CD14-positive monocyte (primary cell): Measurements from ENCODE around the gene FHIT. TPM values are rescaled to one million over a fixed set of nuclear protein-coding genes. Genes with fewer than 3 reads are reported as not detected.

Source experiments
- DNase-seq, 3 donors: peaks; one replicate each; pipeline ENCODE4 v3.0.0-alpha.2; 2011 to 2022
- H2AFZ ChIP-seq: 2 replicates; pipeline ENCODE4 v1.6.0; 2012; ENCODE audit warnings: mild to moderate bottlenecking, low read depth, low read length, inconsistent platforms; ENCODE audit not compliant: insufficient read depth, poor library complexity, severe bottlenecking
- H3K27ac ChIP-seq, 2 donors: 1 replicate in 1 of 2; 2 replicates in 1 of 2; pipeline ENCODE4 v1.5.1; 2012 to 2013; ENCODE audit warnings: low read length in 2 of 2, control low read depth in 1 of 2, inconsistent platforms in 1 of 2, low read depth in 1 of 2, mild to moderate bottlenecking in 1 of 2
- H3K27me3 ChIP-seq, 2 donors: one replicate each; pipeline versions ENCODE4 v1.6.0 to v1.6.1; 2011 to 2013; ENCODE audit warnings: low read length in 2 of 2; ENCODE audit not compliant: control insufficient read depth in 2 of 2, insufficient read depth in 2 of 2
- H3K36me3 ChIP-seq, 2 donors: replicated peaks in 1 of 2; 1 replicate in 1 of 2; 2 replicates in 1 of 2; pipeline versions ENCODE4 v1.5.1 to v1.6.1; 2012 to 2013; ENCODE audit warnings: low read length in 2 of 2, control low read depth in 1 of 2, inconsistent platforms in 1 of 2, mild to moderate bottlenecking in 1 of 2; ENCODE audit not compliant: insufficient read depth in 2 of 2, control insufficient read depth in 1 of 2
- H3K4me1 ChIP-seq, 2 donors: 1 replicate in 1 of 2; 2 replicates in 1 of 2; pipeline versions ENCODE4 v1.5.1 to v1.6.1; 2012 to 2013; ENCODE audit warnings: low read length in 2 of 2, control low read depth in 1 of 2, inconsistent platforms in 1 of 2, mild to moderate bottlenecking in 1 of 2, moderate library complexity in 1 of 2; ENCODE audit not compliant: insufficient read depth in 2 of 2, control insufficient read depth in 1 of 2
- H3K4me2 ChIP-seq: replicated peaks from 2 replicates; pipeline ENCODE3; 2012; ENCODE audit warnings: low read length, moderate library complexity, mild to moderate bottlenecking; ENCODE audit not compliant: poor library complexity, severe bottlenecking; ENCODE audit errors: extremely low read depth
- H3K4me3 ChIP-seq, 3 experiments: fragments of 200-600 bp in 1 of 3; sonication (generic) in 1 of 3; replicated peaks in 1 of 3; 1 replicate in 2 of 3; 2 replicates in 1 of 3; pipeline ENCODE4 v1.5.1; 2011 to 2013; ENCODE audit warnings: low read length in 3 of 3, mild to moderate bottlenecking in 3 of 3, control low read depth in 2 of 3, low read depth in 2 of 3, inconsistent platforms in 1 of 3, moderate library complexity in 1 of 3
- H3K79me2 ChIP-seq: 2 replicates; pipeline ENCODE4 v1.6.0; 2012; ENCODE audit warnings: mild to moderate bottlenecking, control low read depth, inconsistent platforms, low read length, moderate library complexity; ENCODE audit not compliant: insufficient read depth
- H3K9ac ChIP-seq: 2 replicates; pipeline ENCODE4 v1.6.0; 2017; ENCODE audit warnings: low read length, mild to moderate bottlenecking; ENCODE audit not compliant: insufficient read depth, poor library complexity, severe bottlenecking
- H3K9me3 ChIP-seq, 2 donors: replicated peaks in 1 of 2; 1 replicate in 1 of 2; 2 replicates in 1 of 2; pipeline versions ENCODE4 v1.5.1 to v1.6.1; 2012 to 2013; ENCODE audit warnings: low read length in 2 of 2, control low read depth in 1 of 2; ENCODE audit not compliant: control insufficient read depth in 1 of 2, insufficient read depth in 1 of 2
- H4K20me1 ChIP-seq: 2 replicates; pipeline ENCODE4 v1.6.0; 2012; ENCODE audit warnings: mild to moderate bottlenecking, low read length, control low read depth, moderate library complexity; ENCODE audit not compliant: insufficient read depth
- H3K27ac Mint-ChIP-seq, 7 donors: one replicate each; pipeline ENCODE4 v1.8.0; 2020; ENCODE audit warnings: mild to moderate bottlenecking in 7 of 7, mixed read lengths in 7 of 7, moderate library complexity in 6 of 7, inconsistent platforms in 2 of 7
- H3K27me3 Mint-ChIP-seq, 3 donors: one replicate each; pipeline ENCODE4 v1.8.0; 2021 to 2022; ENCODE audit warnings: low read depth in 3 of 3, mild to moderate bottlenecking in 3 of 3, mixed read lengths in 3 of 3, moderate library complexity in 3 of 3, inconsistent platforms in 1 of 3
- H3K36me3 Mint-ChIP-seq, 2 donors: one replicate each; pipeline ENCODE4 v1.8.0; 2020; ENCODE audit warnings: mixed read lengths in 2 of 2, inconsistent platforms in 1 of 2, mild to moderate bottlenecking in 1 of 2
- H3K4me1 Mint-ChIP-seq: one replicate; pipeline ENCODE4 v1.8.0; 2020; ENCODE audit warnings: mild to moderate bottlenecking, mixed read lengths
- H3K4me3 Mint-ChIP-seq, 2 donors: one replicate each; pipeline ENCODE4 v1.8.0; 2020; ENCODE audit warnings: mild to moderate bottlenecking in 2 of 2, mixed read lengths in 2 of 2, moderate library complexity in 1 of 2
- H3K9me3 Mint-ChIP-seq, 7 donors: one replicate each; pipeline ENCODE4 v1.8.0; 2020 to 2022; ENCODE audit warnings: mixed read lengths in 7 of 7, mild to moderate bottlenecking in 6 of 7, moderate library complexity in 6 of 7, inconsistent platforms in 2 of 7
- WGBS: methylation state at CpG from one replicate; pipeline ENCODE4 v1.1.5; 2013; ENCODE audit warnings: missing lambda C conversion rate; ENCODE audit not compliant: insufficient coverage; 5-methylcytosine and 5-hydroxymethylcytosine counted together
- intact Hi-C, 2 donors: fragments of 100-400 bp; cut with micrococcal nuclease; formaldehyde crosslinking; loops; one replicate each; pipeline versions ENCODE4 v1.15.0 to v1.15.1; 2023
- polyA plus RNA-seq, 3 donors: library from polyadenylated mRNA; depleted of rRNA in 1 of 3; unstranded in 2 of 3; stranded (reverse) in 1 of 3; fragments of 300-500 nt in 2 of 3; fragments of >200 nt in 1 of 3; fragmentation: Illumina TruSeq in 2 of 3; gene quantifications; 1 replicate in 2 of 3; 2 replicates in 1 of 3; pipeline ENCODE4 v1.2.3, GENCODE V29; 2012 to 2021
- TF ChIP-seq, protein P1 (sequence below): fragments of 200-600 bp; IDR thresholded peaks from one replicate; pipeline ENCODE4 v1.8.0; 2022; ENCODE audit warnings: antibody characterized with exemption, mild to moderate bottlenecking

Gene FHIT
- polyA plus RNA-seq, 3 donors = 1.7 to 3.4 (median 3.2) TPM

DNA sequence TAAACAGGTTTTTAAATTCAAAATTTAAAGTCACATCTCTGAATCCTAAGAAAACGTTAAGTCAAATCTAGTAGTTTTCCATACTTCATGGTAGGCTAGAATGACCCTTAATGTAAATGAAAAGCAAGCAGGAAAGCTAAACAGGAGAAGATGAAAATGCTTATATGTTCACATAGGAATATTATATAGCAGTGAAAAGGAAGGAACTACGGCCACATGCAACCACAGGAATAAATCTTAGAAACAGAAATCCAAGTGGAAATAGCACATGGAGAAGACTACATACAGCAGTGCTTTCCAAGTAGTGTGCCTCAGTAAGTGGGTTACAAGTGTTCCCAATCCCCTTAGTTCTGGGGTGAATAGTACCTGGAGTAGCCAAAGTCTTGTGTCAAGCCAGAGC, 296.2 kb downstream of the FHIT start:
- H3K27ac ChIP-seq = no peak overlapping the region
- H3K4me2 ChIP-seq = no peak overlapping the region
- peaks cover 0 to 2% of the 10 kb centered on the region in 2 donors for H3K9me3 ChIP-seq
- no peaks in the 10 kb centered on the region for H3K4me1 ChIP-seq
- no peak overlapping the region for H2AFZ ChIP-seq
- H3K27me3 ChIP-seq = no peaks in the 10 kb centered on the region
- DNase-seq = no peak
- H3K4me1 Mint-ChIP-seq = no peaks in the 10 kb centered on the region
- no peaks in the 10 kb centered on the region for H3K79me2 ChIP-seq
- H3K27me3 Mint-ChIP-seq = peaks cover 0 to 4% (median 2%) of the 10 kb centered on the region in 3 donors
- no peaks in the 10 kb centered on the region for H3K36me3 ChIP-seq
- no peaks in the 10 kb centered on the region for H3K36me3 Mint-ChIP-seq
- no peak overlapping the region for H3K4me3 Mint-ChIP-seq
- WGBS = no CpG with 5 or more reads among the region's 2 CpGs
- no peak overlapping the region for H3K9ac ChIP-seq
- TF ChIP-seq, protein P1, sequence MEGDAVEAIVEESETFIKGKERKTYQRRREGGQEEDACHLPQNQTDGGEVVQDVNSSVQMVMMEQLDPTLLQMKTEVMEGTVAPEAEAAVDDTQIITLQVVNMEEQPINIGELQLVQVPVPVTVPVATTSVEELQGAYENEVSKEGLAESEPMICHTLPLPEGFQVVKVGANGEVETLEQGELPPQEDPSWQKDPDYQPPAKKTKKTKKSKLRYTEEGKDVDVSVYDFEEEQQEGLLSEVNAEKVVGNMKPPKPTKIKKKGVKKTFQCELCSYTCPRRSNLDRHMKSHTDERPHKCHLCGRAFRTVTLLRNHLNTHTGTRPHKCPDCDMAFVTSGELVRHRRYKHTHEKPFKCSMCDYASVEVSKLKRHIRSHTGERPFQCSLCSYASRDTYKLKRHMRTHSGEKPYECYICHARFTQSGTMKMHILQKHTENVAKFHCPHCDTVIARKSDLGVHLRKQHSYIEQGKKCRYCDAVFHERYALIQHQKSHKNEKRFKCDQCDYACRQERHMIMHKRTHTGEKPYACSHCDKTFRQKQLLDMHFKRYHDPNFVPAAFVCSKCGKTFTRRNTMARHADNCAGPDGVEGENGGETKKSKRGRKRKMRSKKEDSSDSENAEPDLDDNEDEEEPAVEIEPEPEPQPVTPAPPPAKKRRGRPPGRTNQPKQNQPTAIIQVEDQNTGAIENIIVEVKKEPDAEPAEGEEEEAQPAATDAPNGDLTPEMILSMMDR = no peak
- no peaks in the 10 kb centered on the region for H4K20me1 ChIP-seq
- intact Hi-C loops = no loop called here
- H3K4me3 ChIP-seq = no peak overlapping the region
- no peak overlapping the region for H3K27ac Mint-ChIP-seq
- peaks cover 4 to 21% (median 11%) of the 10 kb centered on the region in 7 donors for H3K9me3 Mint-ChIP-seq

DNA sequence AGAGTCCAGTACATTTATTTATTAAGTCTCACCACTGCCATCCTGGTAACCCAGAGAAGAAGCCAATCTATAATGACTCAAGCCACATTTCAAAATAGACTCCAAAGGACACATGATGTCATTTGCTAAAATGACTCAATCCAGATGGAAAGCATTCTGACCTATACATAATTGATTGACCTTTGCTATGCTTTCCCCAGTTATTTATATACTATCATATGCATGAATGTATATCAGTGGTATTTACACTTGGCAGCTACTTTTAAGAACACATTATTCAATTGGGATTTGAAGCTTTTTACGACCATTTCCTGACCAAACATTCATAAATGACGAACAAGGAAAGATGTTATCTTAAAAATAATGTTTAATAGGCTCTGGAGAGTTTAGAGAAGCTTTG, 297.2 kb downstream of the FHIT start:
- Mint-ChIP-seq H3K27me3 (no peaks in the 10 kb centered on the region), H3K4me3 (no peak overlapping the region), H3K36me3 (no peaks in the 10 kb centered on the region), H3K27ac (no peak overlapping the region), H3K9me3 (peaks cover 4 to 19% (median 7%) of the 10 kb centered on the region in 7 donors), H3K4me1 (no peaks in the 10 kb centered on the region)
- Histone ChIP-seq H3K9me3 (peaks cover 0 to 2% of the 10 kb centered on the region in 2 donors), H2AFZ (no peak overlapping the region), H3K79me2 (no peaks in the 10 kb centered on the region), H3K4me1 (no peaks in the 10 kb centered on the region), H3K4me2 (no peak overlapping the region), H3K27ac (no peak overlapping the region), H3K27me3 (no peaks in the 10 kb centered on the region), H3K9ac (no peak overlapping the region), H4K20me1 (no peaks in the 10 kb centered on the region), H3K4me3 (no peak overlapping the region), H3K36me3 (no peaks in the 10 kb centered on the region)
- intact Hi-C loops = no loop called here
- no peak for DNase-seq
- TF ChIP-seq, protein P1 = no peak
- no CpG with 5 or more reads among the region's 2 CpGs for WGBS
